ENCODE results near the gene PRPSAP2.
"Not testable (repeated sequence)": the region's sequence is repeated elsewhere in the genome, so short reads cannot be mapped to it uniquely, and the experiment has no call there.

PRPSAP2 gene

DNA sequence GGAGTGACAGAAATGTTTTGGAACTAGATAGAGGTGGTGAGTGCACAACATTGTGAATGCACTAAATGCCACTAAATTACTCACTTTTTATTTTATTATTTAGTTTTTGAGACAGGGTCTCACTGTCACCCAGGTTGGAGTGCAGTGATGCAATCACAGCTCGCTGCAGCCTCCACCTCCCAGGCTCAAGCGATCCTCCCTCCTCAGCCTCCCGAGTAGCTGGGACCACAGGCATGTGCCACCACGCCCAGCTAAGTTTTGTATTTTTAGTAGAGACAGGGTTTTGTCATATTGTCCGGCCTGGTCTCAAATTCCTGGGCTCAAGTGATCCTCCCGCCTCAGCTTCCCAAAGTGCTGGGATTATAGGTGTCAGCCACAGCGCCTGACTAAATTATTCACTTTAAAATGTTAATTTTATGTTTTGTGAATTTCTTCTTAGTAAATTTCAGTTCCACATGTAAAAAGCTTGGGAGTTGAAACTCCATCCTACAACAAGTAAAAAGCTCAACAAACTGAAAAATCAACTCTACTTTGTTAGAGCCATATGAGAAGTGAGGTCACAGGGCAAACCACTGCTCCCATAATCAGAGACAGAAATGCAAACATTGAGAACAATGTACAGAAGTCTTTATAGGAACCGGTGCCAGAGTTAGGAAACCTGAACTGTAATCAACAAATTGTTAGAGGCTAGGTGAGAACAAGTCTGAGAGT is 80.2 kb downstream of the PRPSAP2 start:
- H3K4me3 ChIP-seq (ENCODE audit: low read depth, low read length) = no peak overlapping the region

DNA sequence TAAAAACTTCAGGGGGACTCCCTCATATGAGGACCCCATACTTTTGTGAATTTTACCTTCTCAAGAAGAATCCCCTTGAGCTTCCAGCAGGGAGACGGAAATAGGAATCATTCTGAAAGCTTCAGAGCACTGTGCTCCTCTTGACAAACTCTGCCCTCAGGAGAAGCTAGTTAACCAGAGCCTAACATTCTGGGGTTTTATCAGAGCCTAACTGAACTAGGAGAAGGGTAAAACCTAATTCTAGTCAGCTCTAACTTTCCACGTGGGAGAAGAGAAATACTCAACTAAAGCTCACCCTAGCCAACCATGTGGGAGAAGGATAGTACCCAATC is 80.7 kb downstream of the PRPSAP2 start:
- no peak overlapping the region for H3K4me3 ChIP-seq (ENCODE audit: low read depth, low read length)

GRCh38 chr17:18944646-18945045 is 86.7 kb downstream of the PRPSAP2 start:
- H3K4me3 ChIP-seq (ENCODE audit: low read depth, low read length) = no peak overlapping the region

GRCh38 chr17:18946536-18946935 is 88.6 kb downstream of the PRPSAP2 start:
- no peak overlapping the region for H3K4me3 ChIP-seq (ENCODE audit: low read depth, low read length)

DNA sequence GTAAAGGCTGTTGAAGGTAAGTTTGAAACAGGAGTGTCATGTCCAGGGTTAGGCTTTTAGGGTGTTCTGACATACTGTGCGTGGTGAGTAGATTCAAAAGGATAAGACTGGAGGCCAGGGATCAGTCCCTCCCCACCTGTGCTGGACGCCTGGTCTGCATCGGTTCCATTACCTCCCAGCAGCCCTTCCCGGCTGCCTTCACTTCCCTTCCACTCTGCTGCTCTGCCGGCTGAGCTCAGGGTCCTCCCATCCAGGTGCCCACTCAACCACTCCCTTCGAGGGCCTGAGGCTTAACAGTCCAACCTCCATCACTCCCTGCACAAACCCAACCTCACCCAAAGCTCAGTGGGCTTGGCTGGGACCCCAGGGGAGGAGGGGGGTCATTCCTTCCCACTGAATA is 89.9 kb downstream of the PRPSAP2 start:
- no peak overlapping the region for H3K4me3 ChIP-seq (ENCODE audit: low read depth, low read length)

DNA sequence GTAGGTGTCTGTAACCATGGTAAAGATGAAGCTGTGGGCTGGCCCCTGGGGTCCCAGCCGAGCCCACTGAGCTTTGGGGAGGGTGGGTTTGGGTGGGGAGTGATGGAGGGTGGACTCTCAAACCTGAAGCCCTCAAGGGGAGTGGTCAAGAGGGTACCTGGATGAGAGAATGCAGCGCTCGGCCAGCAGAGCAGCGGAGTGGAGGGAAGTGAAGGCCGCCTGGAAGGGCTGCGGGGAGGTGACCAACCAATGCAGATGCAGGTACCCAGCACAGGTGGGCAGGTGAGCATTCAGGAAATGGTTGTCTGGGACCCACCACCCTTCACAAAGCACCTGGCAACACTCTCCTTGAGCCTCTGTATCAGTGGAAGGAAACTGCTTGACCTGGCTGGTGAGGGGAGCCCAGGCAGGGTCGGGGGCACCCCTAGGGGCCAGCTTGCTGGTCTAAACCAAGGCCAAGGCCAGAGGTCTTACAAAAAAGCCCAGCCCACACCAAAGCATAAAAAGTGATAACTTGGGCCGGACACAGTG is 90.6 kb downstream of the PRPSAP2 start:
- no peak overlapping the region for H3K4me3 ChIP-seq (ENCODE audit: low read depth, low read length)

- H3K4me3 ChIP-seq (ENCODE audit: low read depth, low read length) = no peak overlapping the region
These were observed 91.6 kb downstream of the PRPSAP2 start for GRCh38 chr17:18949566-18949965.

GRCh38 chr17:18950346-18950745 is 92.4 kb downstream of the PRPSAP2 start:
- no peak overlapping the region for H3K4me3 ChIP-seq (ENCODE audit: low read depth, low read length)

GRCh38 chr17:18950944-18951905 is 93.3 kb downstream of the PRPSAP2 start:
- H3K4me3 ChIP-seq (ENCODE audit: low read depth, low read length) = no peak overlapping the region

GRCh38 chr17:18951941-18952842 is 94.3 kb downstream of the PRPSAP2 start, which contains the start of gene SLC5A10:
Gene SLC5A10 (plus strand): TSS chr17:18952165. CDS start chr17:18952206, 41 bp downstream.
- no peak within 1 kb of the TSS for H3K4me3 ChIP-seq (ENCODE audit: low read depth, low read length)

DNA sequence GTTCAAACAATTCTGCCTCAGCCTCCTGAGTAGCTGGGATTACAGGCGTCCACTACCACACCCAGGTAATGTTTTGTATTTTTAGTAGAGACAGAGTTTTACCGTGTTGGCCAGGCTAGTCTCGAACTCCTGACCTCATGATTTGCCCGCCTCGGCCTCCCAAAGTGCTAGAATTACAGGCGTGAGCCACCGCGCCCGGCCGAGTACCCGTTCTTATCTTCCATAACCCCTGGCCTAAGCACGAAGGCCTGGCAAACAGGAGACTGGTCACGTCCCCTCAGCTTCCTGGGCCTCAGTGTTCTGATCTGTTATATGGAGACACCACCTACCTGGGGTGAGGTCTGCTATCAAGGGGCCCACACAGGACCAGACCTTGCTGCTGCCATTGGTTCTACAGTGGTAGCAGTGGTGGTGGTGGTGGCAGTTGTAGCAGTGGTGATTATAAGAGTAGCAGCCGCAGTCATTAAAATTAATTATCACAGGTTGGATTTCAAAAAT is 95.3 kb downstream of the PRPSAP2 start:
- no peak overlapping the region for H3K4me3 ChIP-seq (ENCODE audit: low read depth, low read length)

DNA sequence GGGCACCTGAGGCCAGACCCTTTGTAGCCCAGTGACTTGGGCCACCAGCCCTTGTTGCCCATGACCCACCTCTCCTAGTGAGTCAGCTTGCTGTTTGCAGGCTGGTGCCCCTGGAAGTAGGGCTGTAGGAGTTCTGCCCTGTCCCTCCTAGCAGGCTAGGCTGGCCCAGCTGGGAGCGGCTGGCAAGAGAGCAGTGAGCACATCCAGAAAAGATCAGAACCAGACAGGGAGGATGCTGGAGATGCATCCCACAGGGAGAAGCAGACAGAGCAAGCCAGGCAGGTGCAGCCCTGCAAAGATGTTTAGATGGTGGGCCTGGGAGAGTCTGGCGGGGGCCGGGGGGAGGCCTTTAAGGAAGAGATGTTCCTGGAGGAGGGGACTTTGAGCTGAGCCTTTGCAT is 96.4 kb downstream of the PRPSAP2 start:
- no peak overlapping the region for H3K4me3 ChIP-seq (ENCODE audit: low read depth, low read length)

- H3K4me3 ChIP-seq (ENCODE audit: low read depth, low read length) = no peak overlapping the region
These were observed 97.1 kb downstream of the PRPSAP2 start for GRCh38 chr17:18955009-18955408.

GRCh38 chr17:18956021-18956420 is 98.1 kb downstream of the PRPSAP2 start:
- not testable (repeated sequence) for H3K4me3 ChIP-seq (ENCODE audit: low read depth, low read length)

DNA sequence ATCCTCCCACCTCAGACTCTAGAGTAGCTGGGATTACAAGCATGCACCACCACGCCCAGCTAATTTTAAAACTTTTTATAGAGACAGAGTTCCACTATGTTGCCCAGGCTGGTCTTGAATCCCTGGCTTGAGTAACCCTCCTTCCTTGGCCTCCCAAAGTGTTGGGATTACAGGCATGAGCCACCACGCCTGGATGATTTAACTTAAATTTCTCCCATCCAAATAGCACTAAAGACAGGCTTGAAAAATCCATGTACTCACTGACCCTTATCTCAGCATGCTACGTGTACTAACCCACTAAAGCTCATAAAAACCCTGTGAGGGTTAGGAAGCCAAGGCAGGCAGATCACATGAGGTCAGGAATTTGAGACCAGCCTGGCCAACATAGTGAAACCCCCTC is 98.7 kb downstream of the PRPSAP2 start:
- no peak overlapping the region for H3K4me3 ChIP-seq (ENCODE audit: low read depth, low read length)

- H3K4me3 ChIP-seq (ENCODE audit: low read depth, low read length) = no peak overlapping the region
These were observed 99.9 kb downstream of the PRPSAP2 start for GRCh38 chr17:18957831-18958230.

- H3K4me3 ChIP-seq (ENCODE audit: low read depth, low read length) = no peak overlapping the region
These were observed 100.7 kb downstream of the PRPSAP2 start for GRCh38 chr17:18958611-18959010.

DNA sequence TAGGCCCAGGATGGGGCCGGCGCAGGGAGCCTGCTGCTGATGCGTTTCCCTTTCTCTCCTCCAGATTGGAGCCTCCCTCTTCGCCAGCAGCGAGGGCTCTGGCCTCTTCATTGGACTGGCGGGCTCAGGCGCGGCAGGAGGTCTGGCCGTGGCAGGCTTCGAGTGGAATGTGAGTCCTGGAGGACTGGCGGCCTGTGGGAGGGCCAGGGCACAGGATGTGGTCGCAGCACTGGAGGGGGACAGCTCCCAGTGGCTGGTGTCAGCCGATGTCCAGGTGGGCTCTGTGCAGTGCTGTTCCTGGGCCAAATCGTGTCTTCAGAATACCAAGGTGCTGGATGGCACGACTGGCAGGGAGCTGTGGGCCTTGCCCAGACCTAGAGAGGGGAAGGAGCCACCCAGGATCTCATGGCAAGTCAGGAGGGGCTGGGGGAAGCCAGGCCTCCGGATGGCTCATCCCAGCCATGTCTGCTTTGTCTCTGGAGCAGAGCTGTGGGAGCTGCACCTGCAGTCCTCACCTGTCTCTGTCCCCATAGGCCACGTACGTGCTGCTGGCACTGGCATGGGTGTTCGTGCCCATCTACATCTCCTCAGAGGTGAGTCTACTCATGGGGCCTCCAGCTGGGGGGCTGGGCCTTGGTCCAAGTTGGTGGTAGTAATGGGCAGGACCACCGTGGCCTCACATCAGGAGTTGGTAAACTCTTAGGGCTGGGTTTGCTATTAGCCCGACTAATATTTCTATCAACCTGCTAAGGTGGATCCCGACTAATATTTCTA is 101.3 kb downstream of the PRPSAP2 start:
- H3K4me3 ChIP-seq (ENCODE audit: low read depth, low read length) = no peak overlapping the region

GRCh38 chr17:18959845-18960240 is 101.9 kb downstream of the PRPSAP2 start:
- H3K4me3 ChIP-seq (ENCODE audit: low read depth, low read length) = no peak overlapping the region

DNA sequence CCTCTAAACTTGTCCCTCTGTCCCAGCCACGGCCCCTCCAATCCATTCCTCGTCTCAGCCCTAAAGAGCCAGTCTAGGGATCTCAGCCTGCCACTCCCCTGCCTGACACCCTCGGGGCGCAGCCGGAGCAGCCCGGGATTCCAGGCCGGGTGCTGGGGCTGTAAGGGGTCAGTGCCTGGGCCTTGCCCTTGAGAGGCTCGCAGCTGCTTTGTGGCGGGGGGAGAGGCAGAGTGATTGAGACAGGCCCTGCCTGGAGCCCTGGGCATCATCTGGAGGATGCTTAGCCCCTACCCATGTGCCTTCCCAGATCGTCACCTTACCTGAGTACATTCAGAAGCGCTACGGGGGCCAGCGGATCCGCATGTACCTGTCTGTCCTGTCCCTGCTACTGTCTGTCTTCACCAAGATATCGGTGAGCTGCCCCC is 102.3 kb downstream of the PRPSAP2 start:
- no peak overlapping the region for H3K4me3 ChIP-seq (ENCODE audit: low read depth, low read length)
